PC-9 (cell line): Measurements from ENCODE around the gene NFE2L2. TPM values are rescaled to one million over a fixed set of nuclear protein-coding genes. Genes with fewer than 3 reads are reported as not detected.

Experiments
- BruUV-seq: library from RNA; stranded (reverse); fragments of 400-500 nt; replicated peaks from 2 replicates; lab custom pipeline; 2021; lab: Mats Ljungman, UMichigan
- CTCF ChIA-PET: fragments of 300-600 bp; sonication (Branson Sonifier 250); formaldehyde crosslinking; loops from one replicate; lab custom pipeline; 2022; ENCODE audit warnings: antibody characterized with exemption; lab: Charles Lee
- POLR2A ChIA-PET: fragments of 300-600 bp; sonication (Branson Sonifier 250); formaldehyde crosslinking; loops from one replicate; lab custom pipeline; 2022; ENCODE audit warnings: antibody characterized with exemption; ENCODE audit not compliant: unreplicated experiment; lab: Charles Lee
- DNase-seq, 2 experiments: peaks; one replicate each; pipeline versions ENCODE4 v3.0.0 to v3.0.0-alpha.2; 2015 to 2022; ENCODE audit warnings: mixed read lengths in 1 of 2
- H2AFZ ChIP-seq: fragments of 200-600 bp; sonication (generic); 2 replicates; pipeline ENCODE4 v1.8.1; 2017; ENCODE audit warnings: antibody characterized with exemption
- H3F3A ChIP-seq: fragments of 200-600 bp; sonication (generic); 2 replicates; pipeline ENCODE4 v1.8.1; 2017; ENCODE audit warnings: antibody characterized with exemption, mild to moderate bottlenecking, low read depth; ENCODE audit not compliant: insufficient read depth
- H3K27ac ChIP-seq: fragments of 200-600 bp; sonication (generic); 2 replicates; pipeline ENCODE4 v1.6.1; 2016; ENCODE audit warnings: mixed run types
- H3K27me3 ChIP-seq: fragments of 200-600 bp; sonication (generic); 2 replicates; pipeline ENCODE4 v1.6.1; 2016; ENCODE audit warnings: low read depth, mixed run types; ENCODE audit not compliant: insufficient read depth
- H3K36me3 ChIP-seq: fragments of 200-600 bp; sonication (generic); 2 replicates; pipeline ENCODE4 v1.6.1; 2016; ENCODE audit warnings: low read depth, mixed run types
- H3K4me1 ChIP-seq: fragments of 200-600 bp; sonication (generic); replicated peaks from 2 replicates; pipeline ENCODE4 v1.6.1; 2016; ENCODE audit warnings: mixed run types; ENCODE audit not compliant: insufficient read depth
- H3K4me2 ChIP-seq: fragments of 200-600 bp; sonication (generic); 2 replicates; pipeline ENCODE4 v1.6.1; 2017; ENCODE audit warnings: mixed run types
- H3K4me3 ChIP-seq: fragments of 200-600 bp; sonication (generic); 2 replicates; pipeline ENCODE4 v1.6.1; 2016; ENCODE audit warnings: mixed run types
- H3K79me2 ChIP-seq: fragments of 200-600 bp; sonication (generic); 2 replicates; pipeline ENCODE4 v1.6.1; 2017; ENCODE audit warnings: low read depth, mixed run types
- H3K9me2 ChIP-seq: fragments of 200-600 bp; sonication (generic); 2 replicates; pipeline ENCODE4 v1.8.1; 2017; ENCODE audit warnings: mild to moderate bottlenecking; ENCODE audit not compliant: insufficient read depth
- H3K9me3 ChIP-seq: fragments of 200-600 bp; sonication (generic); 2 replicates; pipeline ENCODE4 v1.8.1; 2016; ENCODE audit warnings: low read depth; ENCODE audit not compliant: insufficient read depth
- H4K20me1 ChIP-seq: fragments of 200-600 bp; sonication (generic); 2 replicates; pipeline ENCODE4 v1.8.1; 2017; ENCODE audit not compliant: insufficient read depth
- EZH2 ChIP-seq: fragments of 200-600 bp; sonication (generic); IDR thresholded peaks from 2 replicates; pipeline ENCODE4 v1.8.0; 2017; ENCODE audit warnings: antibody characterized with exemption, low read depth
- intact Hi-C: fragments of 100-400 bp; cut with micrococcal nuclease; formaldehyde crosslinking; loops from one replicate; pipeline ENCODE4 v1.10.0; 2022; ENCODE audit not compliant: unreplicated experiment
- total RNA-seq: library from RNA; stranded (reverse); gene quantifications from 2 replicates; pipeline ENCODE4 v1.2.3, GENCODE V29; 2021
- TF ChIP-seq, protein P1 (sequence below): fragments of 200-600 bp; sonication (generic); conservative IDR thresholded peaks from 2 replicates; pipeline ENCODE4 v1.6.1; 2017; ENCODE audit warnings: mixed run types, antibody characterized with exemption, mild to moderate bottlenecking, moderate library complexity

Gene NFE2L2
- total RNA-seq, 1 experiment from 2014 or later, result 138 TPM

GRCh38 chr2:177273408-177273807 is 8.9 kb upstream of the NFE2L2 start:
- Histone ChIP-seq H3K27me3 (no peaks in the 10 kb centered on the region), H3K9me2 (no peaks in the 10 kb centered on the region), H2AFZ (no peak overlapping the region), H3K4me1 (no peaks in the 10 kb centered on the region), H3K79me2 (no peaks in the 10 kb centered on the region), H3F3A (no peaks in the 10 kb centered on the region), H3K4me3 (no peak overlapping the region), H3K4me2 (no peak overlapping the region), H4K20me1 (no peaks in the 10 kb centered on the region), H3K36me3 (no peaks in the 10 kb centered on the region), H3K27ac (no peak overlapping the region), H3K9me3 (no peaks in the 10 kb centered on the region)
- ChIA-PET POLR2A (interaction anchor here (0.6 to 0.7 kb wide), 3 partner anchors 8 to 16 kb away, joined by 3 to 6 read pairs (median 5); partner anchors contain the start of gene NFE2L2), CTCF (no interaction called here)
- TF ChIP-seq EZH2, result no peak
- TF ChIP-seq, protein P1, sequence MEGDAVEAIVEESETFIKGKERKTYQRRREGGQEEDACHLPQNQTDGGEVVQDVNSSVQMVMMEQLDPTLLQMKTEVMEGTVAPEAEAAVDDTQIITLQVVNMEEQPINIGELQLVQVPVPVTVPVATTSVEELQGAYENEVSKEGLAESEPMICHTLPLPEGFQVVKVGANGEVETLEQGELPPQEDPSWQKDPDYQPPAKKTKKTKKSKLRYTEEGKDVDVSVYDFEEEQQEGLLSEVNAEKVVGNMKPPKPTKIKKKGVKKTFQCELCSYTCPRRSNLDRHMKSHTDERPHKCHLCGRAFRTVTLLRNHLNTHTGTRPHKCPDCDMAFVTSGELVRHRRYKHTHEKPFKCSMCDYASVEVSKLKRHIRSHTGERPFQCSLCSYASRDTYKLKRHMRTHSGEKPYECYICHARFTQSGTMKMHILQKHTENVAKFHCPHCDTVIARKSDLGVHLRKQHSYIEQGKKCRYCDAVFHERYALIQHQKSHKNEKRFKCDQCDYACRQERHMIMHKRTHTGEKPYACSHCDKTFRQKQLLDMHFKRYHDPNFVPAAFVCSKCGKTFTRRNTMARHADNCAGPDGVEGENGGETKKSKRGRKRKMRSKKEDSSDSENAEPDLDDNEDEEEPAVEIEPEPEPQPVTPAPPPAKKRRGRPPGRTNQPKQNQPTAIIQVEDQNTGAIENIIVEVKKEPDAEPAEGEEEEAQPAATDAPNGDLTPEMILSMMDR, result no peak
- intact Hi-C loops, result no loop called here
- DNase-seq, result no peak
- no TSS peak for BruUV-seq

DNA sequence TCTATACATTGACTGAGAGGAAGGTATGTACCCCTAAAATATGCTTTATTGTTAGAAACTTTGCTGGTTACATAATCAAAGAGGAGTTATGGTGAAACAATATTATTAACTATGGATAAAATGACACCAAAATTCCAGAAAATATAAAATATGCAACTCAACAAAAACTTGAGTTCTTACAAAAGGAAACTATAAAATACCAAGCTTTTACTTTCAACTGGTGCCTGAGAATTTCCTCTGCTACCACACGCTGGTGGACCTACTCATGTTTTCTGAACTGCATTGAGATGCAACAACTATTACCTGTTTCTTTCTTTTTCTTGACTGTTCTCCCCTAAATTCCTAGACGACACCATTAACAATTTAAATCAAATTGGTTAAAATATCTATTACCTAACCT is 8.2 kb upstream of the NFE2L2 start:
- H3K4me1 ChIP-seq, result no peaks in the 10 kb centered on the region
- H3K27ac ChIP-seq, result no peak overlapping the region
- intact Hi-C loops, result no loop called here
- no peaks in the 10 kb centered on the region for H3K36me3 ChIP-seq
- ChIA-PET POLR2A (interaction anchor here (0.6 kb wide), 3 partner anchors 8 to 61 kb away, joined by 3 to 6 read pairs (median 4); partner anchors contain the start of gene NFE2L2), CTCF (no interaction called here)
- no peaks in the 10 kb centered on the region for H3F3A ChIP-seq
- TF ChIP-seq, protein P1, result no peak
- TF ChIP-seq EZH2, result no peak
- no peaks in the 10 kb centered on the region for H4K20me1 ChIP-seq
- no peaks in the 10 kb centered on the region for H3K9me2 ChIP-seq
- no peak overlapping the region for H2AFZ ChIP-seq
- no peak for DNase-seq
- no peaks in the 10 kb centered on the region for H3K9me3 ChIP-seq
- BruUV-seq, result no TSS peak
- H3K4me2 ChIP-seq, result no peak overlapping the region
- H3K27me3 ChIP-seq, result no peaks in the 10 kb centered on the region
- no peak overlapping the region for H3K4me3 ChIP-seq
- no peaks in the 10 kb centered on the region for H3K79me2 ChIP-seq

DNA sequence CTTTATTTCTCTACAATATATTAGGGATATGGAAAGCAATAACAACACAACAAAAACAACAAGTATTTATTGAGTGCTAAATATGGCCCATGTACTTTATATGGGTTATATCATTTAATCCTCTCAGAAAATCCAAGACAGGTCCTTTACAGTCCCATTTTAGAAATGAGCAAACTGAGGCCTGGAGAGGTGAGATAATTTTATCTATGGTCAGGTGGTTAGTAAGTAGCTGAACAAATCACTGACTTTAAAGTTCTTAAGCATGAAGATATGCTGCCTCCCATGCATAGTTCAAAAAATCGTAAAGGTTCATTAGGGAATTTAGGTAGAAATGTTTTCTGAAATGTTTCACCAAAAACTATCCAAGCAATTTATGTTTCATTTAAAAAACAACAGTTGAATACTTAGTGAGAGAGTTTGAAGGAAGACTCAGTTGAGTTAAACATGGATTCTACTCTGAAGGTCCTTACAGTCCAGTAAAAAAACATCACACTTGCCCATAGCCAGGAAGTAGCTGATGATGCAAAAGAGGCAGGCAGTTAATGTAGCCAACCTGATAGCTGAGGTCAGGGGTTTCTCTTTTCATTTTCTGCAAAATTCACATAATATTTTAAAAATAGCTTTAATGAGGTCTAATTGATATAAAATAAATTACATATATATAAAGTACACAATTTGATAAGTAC is 7.6 kb upstream of the NFE2L2 start:
- Histone ChIP-seq H2AFZ (no peak overlapping the region), H3K36me3 (no peaks in the 10 kb centered on the region), H3K4me3 (no peak overlapping the region), H4K20me1 (no peaks in the 10 kb centered on the region), H3K27me3 (no peaks in the 10 kb centered on the region), H3K4me2 (no peak overlapping the region), H3K4me1 (peaks cover 4% of the 10 kb centered on the region), H3K9me3 (no peaks in the 10 kb centered on the region), H3K27ac (no peak overlapping the region), H3F3A (peaks cover under 1% of the 10 kb centered on the region; the same call in 1 of the 2 replicates), H3K79me2 (no peaks in the 10 kb centered on the region), H3K9me2 (no peaks in the 10 kb centered on the region)
- CTCF ChIA-PET, result interaction anchor here (0.6 kb wide), 2 partner anchors 57 to 83 kb away, joined by 3 to 6 read pairs; no protein-coding TSS in a partner anchor
- DNase-seq, result no peak
- no TSS peak for BruUV-seq
- POLR2A ChIA-PET, result interaction anchor here (0.6 kb wide), 1 partner anchor 62 kb away, joined by 4 read pairs; no protein-coding TSS in a partner anchor
- intact Hi-C loops, result no loop called here
- TF ChIP-seq EZH2, result no peak
- TF ChIP-seq, protein P1, result no peak
